HL-60/S4 treated with retinoic acid at 250 ng/mL for 4 days and 3 days (cell line): ENCODE results near the gene OR6S1.
"Not testable (repeated sequence)": the region's sequence is repeated elsewhere in the genome, so short reads cannot be mapped to it uniquely, and the experiment has no call there.

ENCODE experiments used
- in situ Hi-C: fragments of 300-500 bp; cut with MboI; formaldehyde crosslinking; loops from 2 replicates; pipeline ENCODE4 v1.7.0; 2022; ENCODE audit warnings: low sequenced_read_pairs

The OR6S1 gene

GRCh38 chr14:20631880-20632389 is 9.6 kb downstream of the OR6S1 start:
- in situ Hi-C loops, result no loop called here

GRCh38 chr14:20631023-20631879 is 10.2 kb downstream of the OR6S1 start:
- in situ Hi-C loops, result no loop called here

GRCh38 chr14:20630340-20631022 is 11.0 kb downstream of the OR6S1 start:
- in situ Hi-C loops, result no loop called here

DNA sequence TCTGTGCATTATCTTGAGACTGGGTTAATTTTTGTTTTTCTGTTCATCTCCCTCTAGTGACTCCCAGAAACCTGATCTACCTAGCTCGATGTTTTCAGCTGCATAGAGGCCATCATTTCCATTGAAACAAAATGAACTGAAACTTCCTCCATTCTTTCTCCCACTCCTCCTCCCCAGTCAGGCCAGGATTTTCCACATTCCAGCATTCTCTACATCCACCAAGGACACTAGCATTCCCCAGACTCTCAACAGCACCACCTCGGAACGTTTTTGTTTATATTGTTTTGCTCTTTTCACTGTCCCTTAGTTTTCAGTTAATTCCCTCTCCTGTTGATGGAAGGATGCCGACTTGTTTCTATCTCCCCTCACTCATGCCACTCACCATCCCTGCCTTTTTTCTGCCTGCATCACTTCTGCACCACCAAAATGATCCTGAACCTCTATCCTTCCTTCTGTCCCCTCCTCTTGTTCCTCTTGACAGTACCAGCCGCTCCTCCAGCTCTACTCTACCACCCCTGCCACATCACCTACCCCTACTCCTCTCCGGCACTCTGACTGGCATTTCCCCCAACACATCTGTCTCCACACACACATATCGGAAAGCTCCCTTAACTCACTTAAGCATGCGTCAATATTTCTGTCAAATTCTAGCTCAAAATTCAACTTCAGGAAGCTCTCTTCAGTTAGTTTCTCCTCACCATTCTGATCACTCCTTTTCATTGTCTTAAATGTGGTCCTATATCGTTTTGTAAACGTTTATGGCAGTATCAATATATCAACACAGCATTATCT is 13.2 kb downstream of the OR6S1 start:
- in situ Hi-C loops, result no loop called here

GRCh38 chr14:20627346-20628027 is 14.0 kb downstream of the OR6S1 start:
- in situ Hi-C loops, result no loop called here

DNA sequence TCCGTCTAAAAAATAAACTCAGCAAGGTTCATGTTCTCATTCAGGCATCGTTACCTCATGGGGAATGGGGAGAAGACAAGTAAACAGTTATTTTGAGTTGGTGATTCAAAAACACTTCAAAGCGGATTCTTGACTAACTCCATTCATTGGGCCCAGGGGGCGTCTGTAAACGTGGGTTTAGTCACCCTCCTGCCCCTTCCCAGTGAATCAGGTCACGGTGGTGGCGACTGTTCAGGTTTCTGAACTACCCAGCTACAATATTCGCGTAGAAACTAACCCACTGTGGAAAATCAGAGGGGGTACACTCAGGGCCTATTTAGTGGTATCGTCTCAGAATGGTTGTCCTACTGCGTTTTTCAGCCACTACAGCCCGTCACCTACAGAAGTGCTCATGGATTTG is 15.2 kb downstream of the OR6S1 start:
- in situ Hi-C loops, result no loop called here

DNA sequence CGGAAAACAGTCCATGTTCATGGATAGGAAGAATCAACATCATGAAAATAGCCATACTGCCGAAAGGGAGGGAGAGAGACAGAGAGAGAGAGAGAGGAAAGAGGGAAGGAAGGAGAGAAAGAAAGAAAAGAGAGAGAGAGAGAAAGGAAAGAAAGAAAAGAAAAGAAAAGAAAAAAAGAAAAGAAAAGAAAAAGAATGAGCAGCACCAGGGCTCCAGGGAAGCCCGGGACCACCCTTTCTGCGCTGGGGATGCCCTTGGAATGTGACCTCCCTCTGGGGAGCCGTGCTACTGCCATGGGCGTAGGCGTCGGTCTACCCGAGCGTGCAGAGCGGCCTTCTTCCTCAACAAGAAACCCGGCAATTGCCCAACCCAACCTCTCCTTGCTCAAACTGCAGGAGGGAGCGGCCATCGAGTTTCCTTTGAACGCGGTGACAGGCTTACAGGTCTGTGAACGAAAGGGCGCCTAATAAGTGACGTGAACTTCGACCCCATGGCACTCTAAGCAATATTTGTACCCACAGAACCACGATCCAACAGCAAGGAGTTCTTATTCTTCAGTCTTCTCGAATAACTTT is 16.9 kb downstream of the OR6S1 start:
- in situ Hi-C loops, result no loop called here

DNA sequence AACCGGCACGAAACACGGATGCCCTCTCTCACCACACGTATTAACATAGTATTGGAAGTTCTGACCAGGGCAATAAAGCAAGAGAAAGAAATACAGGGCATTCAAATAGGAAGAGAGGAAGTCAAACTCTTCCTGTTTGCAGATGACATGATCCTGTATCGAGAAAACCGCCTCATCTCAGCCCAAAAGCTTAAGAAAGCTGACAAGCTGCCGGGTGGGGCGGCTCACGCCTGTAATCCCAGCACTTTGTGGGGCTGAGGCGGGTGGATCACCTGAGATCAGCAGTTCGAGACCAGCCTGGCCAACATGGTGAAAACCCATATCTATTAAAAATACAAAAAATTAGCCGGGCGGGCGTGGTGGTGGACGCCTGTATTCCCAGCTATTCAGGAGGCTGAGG is 17.7 kb downstream of the OR6S1 start:
- in situ Hi-C loops, result no loop called here

DNA sequence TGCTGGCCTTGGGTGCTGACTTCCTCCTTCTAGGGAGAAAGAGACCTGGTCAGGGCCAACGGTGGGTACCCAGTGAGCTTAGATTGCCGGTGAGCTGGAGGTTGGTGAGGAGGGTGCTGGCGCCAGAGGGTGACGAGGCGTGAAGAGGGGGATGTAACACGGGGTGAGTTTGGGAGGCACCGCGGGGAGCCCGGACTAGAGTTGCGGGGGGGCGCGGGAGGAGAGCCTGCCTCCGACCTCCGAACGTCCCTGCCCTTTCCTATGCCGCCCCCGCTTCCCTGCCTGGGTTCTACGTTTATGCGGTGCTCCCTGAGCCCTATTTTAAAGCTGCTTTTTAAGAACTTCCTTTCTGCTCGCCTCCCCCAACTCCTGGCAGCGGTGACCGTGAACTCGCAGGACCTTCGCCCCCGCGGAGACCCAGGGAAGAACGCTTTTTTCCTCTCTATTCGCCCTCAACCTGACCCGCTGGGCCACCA is 18.6 kb downstream of the OR6S1 start:
- in situ Hi-C loops, result no loop called here

- in situ Hi-C loops, result no loop called here
Measured at GRCh38 chr14:20620798-20621478, 20.6 kb downstream of the OR6S1 start.

GRCh38 chr14:20619688-20620087 is 21.8 kb downstream of the OR6S1 start:
- in situ Hi-C loops, result not testable (repeated sequence)

DNA sequence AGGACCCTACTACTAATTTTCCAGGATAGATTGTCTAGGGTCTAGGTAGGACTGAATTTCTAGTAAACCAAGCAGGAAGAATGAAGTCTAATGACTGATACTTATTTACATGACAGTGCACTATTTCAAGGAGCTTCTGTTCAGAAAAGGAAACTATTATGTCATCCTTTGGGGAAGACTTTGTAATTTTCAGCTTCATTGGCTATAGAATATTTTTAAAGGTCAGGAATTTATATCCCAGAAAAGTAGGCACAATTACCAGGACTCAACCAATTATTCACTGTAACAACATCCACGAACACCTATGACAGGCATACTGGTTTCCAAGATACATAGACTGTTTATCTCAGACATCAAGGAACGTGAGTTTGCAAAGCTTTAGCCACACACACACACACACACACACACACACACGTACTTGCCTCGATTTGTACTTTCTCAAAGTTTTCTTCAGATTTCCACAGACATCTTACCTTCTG is 23.2 kb downstream of the OR6S1 start:
- in situ Hi-C loops, result no loop called here

GRCh38 chr14:20617138-20618003 is 24.1 kb downstream of the OR6S1 start:
- in situ Hi-C loops, result no loop called here

GRCh38 chr14:20615996-20616395 is 25.5 kb downstream of the OR6S1 start:
- in situ Hi-C loops, result no loop called here

DNA sequence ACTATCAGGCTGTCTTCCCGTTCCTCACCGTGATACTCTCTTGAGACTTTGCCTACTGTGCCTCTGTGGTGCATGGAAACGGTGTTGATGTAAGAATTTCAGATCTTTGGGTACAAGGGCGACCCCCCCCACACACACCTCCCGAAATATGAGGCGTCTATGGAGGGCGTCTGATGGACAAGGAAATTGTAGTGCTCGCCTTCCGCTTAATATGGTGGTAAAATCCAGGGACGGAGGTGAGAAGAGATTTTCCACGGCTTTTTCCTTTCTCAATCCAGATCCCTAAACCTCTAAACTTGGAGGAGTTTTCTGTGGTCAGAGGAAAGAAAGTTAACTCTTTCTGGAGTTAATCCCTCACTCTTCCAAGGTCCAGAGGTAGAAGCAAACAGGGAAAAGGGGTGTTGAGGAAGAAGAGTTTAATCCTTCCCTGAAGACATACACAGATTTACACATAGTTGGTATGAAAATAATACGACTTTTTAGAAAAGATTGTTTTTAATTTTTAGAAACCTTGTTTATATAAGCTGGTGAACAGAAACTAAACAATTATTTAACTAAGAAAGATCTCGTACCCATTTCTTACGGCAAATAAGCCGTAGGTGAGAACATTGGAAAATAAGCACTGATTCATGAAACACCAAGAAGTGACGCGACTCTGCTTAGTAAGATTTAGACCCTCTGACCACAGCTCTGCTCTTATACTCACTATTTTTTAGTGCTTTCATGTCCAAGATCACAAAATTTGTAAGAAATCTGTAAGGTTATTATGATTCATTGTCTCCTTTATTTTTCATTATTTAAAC is 27.3 kb downstream of the OR6S1 start:
- in situ Hi-C loops, result no loop called here

DNA sequence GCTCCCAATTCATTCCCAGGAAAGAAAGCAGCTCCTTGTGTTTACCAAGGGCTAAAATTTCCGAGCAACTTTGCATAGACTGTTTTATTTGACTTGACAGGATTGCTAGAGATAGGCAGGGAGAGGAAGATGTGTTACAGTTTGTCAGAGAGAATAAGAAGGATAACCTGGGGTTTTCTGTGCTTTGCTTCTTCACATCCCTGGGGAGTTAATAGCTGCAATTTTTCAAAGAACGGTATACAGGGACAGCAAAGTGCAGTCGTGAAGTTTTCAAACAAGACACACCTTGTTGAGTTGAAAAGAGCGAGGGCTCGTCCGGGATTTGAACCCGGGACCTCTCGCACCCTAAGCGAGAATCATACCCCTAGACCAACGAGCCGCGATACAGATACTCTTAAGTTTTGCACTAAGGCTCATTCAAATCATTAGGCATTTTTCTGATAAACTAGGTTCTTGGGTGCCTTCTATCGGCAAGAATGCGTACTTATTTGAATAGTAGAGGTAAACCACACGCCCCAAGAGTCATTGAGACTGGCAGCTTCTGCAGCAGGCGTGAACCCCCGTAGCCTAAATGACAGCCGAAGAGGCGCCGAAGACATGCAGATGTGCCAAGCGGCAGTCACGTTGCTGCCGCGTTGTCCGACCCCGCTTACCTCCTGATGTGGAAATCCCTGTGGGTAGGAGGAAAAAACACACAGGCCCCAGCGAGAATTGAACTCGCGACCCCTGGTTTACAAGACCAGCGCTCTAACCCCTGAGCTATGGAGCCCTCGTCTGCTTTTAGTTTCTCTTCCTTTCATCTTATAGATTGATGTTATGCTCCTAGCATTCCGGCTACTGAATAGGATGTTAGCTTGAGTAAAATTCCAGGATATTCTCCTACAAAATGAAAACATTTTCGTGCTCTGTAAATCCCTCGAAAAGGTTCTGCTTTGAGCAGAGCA is 28.1 kb downstream of the OR6S1 start:
- in situ Hi-C loops, result no loop called here

DNA sequence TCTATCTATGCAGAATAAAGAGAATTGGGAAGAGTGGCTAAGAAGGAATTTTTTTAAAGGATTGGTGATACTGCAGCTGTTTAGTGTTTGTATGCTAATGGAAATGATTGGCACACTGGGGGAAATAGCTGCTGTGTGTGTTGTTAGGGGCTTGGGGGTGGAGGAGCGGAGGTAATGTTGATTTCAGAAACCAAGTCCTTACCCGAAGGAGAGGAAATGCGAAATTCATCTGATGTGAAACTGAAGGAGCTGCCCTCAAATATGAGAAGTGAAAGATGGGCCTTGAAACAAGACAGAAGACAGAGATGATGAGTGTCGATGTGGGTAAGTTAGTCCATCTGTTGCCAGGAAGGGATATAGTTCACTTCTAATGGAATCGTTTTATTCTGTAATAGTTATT is 29.1 kb downstream of the OR6S1 start:
- in situ Hi-C loops, result no loop called here
